PC-9 (cell line): ENCODE measurements around the gene TEX47. TPM values are rescaled to one million over a fixed set of nuclear protein-coding genes. Genes with fewer than 3 reads are reported as not detected.

Source experiments
- BruUV-seq: library from RNA; stranded (reverse); fragments of 400-500 nt; replicated peaks from 2 replicates; lab custom pipeline; 2021; lab: Mats Ljungman, UMichigan
- CTCF ChIA-PET: fragments of 300-600 bp; sonication (Branson Sonifier 250); formaldehyde crosslinking; loops from one replicate; lab custom pipeline; 2022; ENCODE audit warnings: antibody characterized with exemption; lab: Charles Lee
- POLR2A ChIA-PET: fragments of 300-600 bp; sonication (Branson Sonifier 250); formaldehyde crosslinking; loops from one replicate; lab custom pipeline; 2022; ENCODE audit warnings: antibody characterized with exemption; ENCODE audit not compliant: unreplicated experiment; lab: Charles Lee
- DNase-seq, 2 experiments: peaks; one replicate each; pipeline versions ENCODE4 v3.0.0 to v3.0.0-alpha.2; 2015 to 2022; ENCODE audit warnings: mixed read lengths in 1 of 2
- H2AFZ ChIP-seq: fragments of 200-600 bp; sonication (generic); 2 replicates; pipeline ENCODE4 v1.8.1; 2017; ENCODE audit warnings: antibody characterized with exemption
- H3F3A ChIP-seq: fragments of 200-600 bp; sonication (generic); 2 replicates; pipeline ENCODE4 v1.8.1; 2017; ENCODE audit warnings: antibody characterized with exemption, mild to moderate bottlenecking, low read depth; ENCODE audit not compliant: insufficient read depth
- H3K27ac ChIP-seq: fragments of 200-600 bp; sonication (generic); 2 replicates; pipeline ENCODE4 v1.6.1; 2016; ENCODE audit warnings: mixed run types
- H3K27me3 ChIP-seq: fragments of 200-600 bp; sonication (generic); 2 replicates; pipeline ENCODE4 v1.6.1; 2016; ENCODE audit warnings: low read depth, mixed run types; ENCODE audit not compliant: insufficient read depth
- H3K36me3 ChIP-seq: fragments of 200-600 bp; sonication (generic); 2 replicates; pipeline ENCODE4 v1.6.1; 2016; ENCODE audit warnings: low read depth, mixed run types
- H3K4me1 ChIP-seq: fragments of 200-600 bp; sonication (generic); replicated peaks from 2 replicates; pipeline ENCODE4 v1.6.1; 2016; ENCODE audit warnings: mixed run types; ENCODE audit not compliant: insufficient read depth
- H3K4me2 ChIP-seq: fragments of 200-600 bp; sonication (generic); 2 replicates; pipeline ENCODE4 v1.6.1; 2017; ENCODE audit warnings: mixed run types
- H3K4me3 ChIP-seq: fragments of 200-600 bp; sonication (generic); 2 replicates; pipeline ENCODE4 v1.6.1; 2016; ENCODE audit warnings: mixed run types
- H3K79me2 ChIP-seq: fragments of 200-600 bp; sonication (generic); 2 replicates; pipeline ENCODE4 v1.6.1; 2017; ENCODE audit warnings: low read depth, mixed run types
- H3K9me2 ChIP-seq: fragments of 200-600 bp; sonication (generic); 2 replicates; pipeline ENCODE4 v1.8.1; 2017; ENCODE audit warnings: mild to moderate bottlenecking; ENCODE audit not compliant: insufficient read depth
- H3K9me3 ChIP-seq: fragments of 200-600 bp; sonication (generic); 2 replicates; pipeline ENCODE4 v1.8.1; 2016; ENCODE audit warnings: low read depth; ENCODE audit not compliant: insufficient read depth
- H4K20me1 ChIP-seq: fragments of 200-600 bp; sonication (generic); 2 replicates; pipeline ENCODE4 v1.8.1; 2017; ENCODE audit not compliant: insufficient read depth
- EZH2 ChIP-seq: fragments of 200-600 bp; sonication (generic); IDR thresholded peaks from 2 replicates; pipeline ENCODE4 v1.8.0; 2017; ENCODE audit warnings: antibody characterized with exemption, low read depth
- intact Hi-C: fragments of 100-400 bp; cut with micrococcal nuclease; formaldehyde crosslinking; loops from one replicate; pipeline ENCODE4 v1.10.0; 2022; ENCODE audit not compliant: unreplicated experiment
- total RNA-seq: library from RNA; stranded (reverse); gene quantifications from 2 replicates; pipeline ENCODE4 v1.2.3, GENCODE V29; 2021
- TF ChIP-seq, protein P1 (sequence below): fragments of 200-600 bp; sonication (generic); conservative IDR thresholded peaks from 2 replicates; pipeline ENCODE4 v1.6.1; 2017; ENCODE audit warnings: mixed run types, antibody characterized with exemption, mild to moderate bottlenecking, moderate library complexity

The TEX47 gene
- total RNA-seq, 1 experiment from 2014 or later: not detected

GRCh38 chr7:88746126-88746525 is 49.4 kb downstream of the TEX47 start:
- CTCF ChIA-PET: interaction anchor here (0.6 kb wide), 1 partner anchor 95 kb away, joined by 3 read pairs; no protein-coding TSS in a partner anchor
- Histone ChIP-seq H3K4me1 (no peaks in the 10 kb centered on the region), H4K20me1 (no peaks in the 10 kb centered on the region), H3K4me2 (no peak overlapping the region), H3K79me2 (no peaks in the 10 kb centered on the region), H3K4me3 (no peak overlapping the region), H3K27ac (no peak overlapping the region), H3K27me3 (no peaks in the 10 kb centered on the region), H3K9me2 (no peaks in the 10 kb centered on the region), H3K36me3 (no peaks in the 10 kb centered on the region), H2AFZ (no peak overlapping the region), H3F3A (no peaks in the 10 kb centered on the region), H3K9me3 (no peaks in the 10 kb centered on the region)
- no TSS peak for BruUV-seq
- intact Hi-C loops: no loop called here
- DNase-seq: no peak
- POLR2A ChIA-PET: no interaction called here
- TF ChIP-seq, protein P1, sequence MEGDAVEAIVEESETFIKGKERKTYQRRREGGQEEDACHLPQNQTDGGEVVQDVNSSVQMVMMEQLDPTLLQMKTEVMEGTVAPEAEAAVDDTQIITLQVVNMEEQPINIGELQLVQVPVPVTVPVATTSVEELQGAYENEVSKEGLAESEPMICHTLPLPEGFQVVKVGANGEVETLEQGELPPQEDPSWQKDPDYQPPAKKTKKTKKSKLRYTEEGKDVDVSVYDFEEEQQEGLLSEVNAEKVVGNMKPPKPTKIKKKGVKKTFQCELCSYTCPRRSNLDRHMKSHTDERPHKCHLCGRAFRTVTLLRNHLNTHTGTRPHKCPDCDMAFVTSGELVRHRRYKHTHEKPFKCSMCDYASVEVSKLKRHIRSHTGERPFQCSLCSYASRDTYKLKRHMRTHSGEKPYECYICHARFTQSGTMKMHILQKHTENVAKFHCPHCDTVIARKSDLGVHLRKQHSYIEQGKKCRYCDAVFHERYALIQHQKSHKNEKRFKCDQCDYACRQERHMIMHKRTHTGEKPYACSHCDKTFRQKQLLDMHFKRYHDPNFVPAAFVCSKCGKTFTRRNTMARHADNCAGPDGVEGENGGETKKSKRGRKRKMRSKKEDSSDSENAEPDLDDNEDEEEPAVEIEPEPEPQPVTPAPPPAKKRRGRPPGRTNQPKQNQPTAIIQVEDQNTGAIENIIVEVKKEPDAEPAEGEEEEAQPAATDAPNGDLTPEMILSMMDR: no peak
- TF ChIP-seq EZH2: no peak

Other genes with a start within 250 kb of the TEX47 start
- not detected in 2 replicates for gene ZNF804B, start 36.0 kb downstream of the TEX47 start, total RNA-seq